KG1 (cell line): Measurements from ENCODE around the gene UST.
A peak's percentile ranks its signal among the peaks of the same experiment; 100 is the strongest.

ENCODE experiments used
- DNase-seq: peaks from one replicate; lab custom pipeline; 2025; lab: John Stamatoyannopoulos, UW

Gene UST

GRCh38 chr6:149007846-149008245, 261.0 kb downstream of the UST start:
- no peak for DNase-seq

GRCh38 chr6:149008741-149009140, 261.9 kb downstream of the UST start:
- no peak for DNase-seq

- DNase-seq = no peak
These were observed 265.3 kb downstream of the UST start for GRCh38 chr6:149012040-149012545.

GRCh38 chr6:149013586-149014344, 266.9 kb downstream of the UST start:
- no peak for DNase-seq

GRCh38 chr6:149014631-149015534, 268.1 kb downstream of the UST start:
- DNase-seq = no peak

GRCh38 chr6:149015535-149016525, 269.0 kb downstream of the UST start:
- DNase-seq = no peak

- DNase-seq = no peak
These were observed 269.9 kb downstream of the UST start for GRCh38 chr6:149016716-149017115.

- DNase-seq = no peak
These were observed 273.5 kb downstream of the UST start for GRCh38 chr6:149020319-149020718.

GRCh38 chr6:149024361-149024760, 277.5 kb downstream of the UST start:
- DNase-seq = no peak

GRCh38 chr6:149025061-149025460, 278.2 kb downstream of the UST start:
- DNase-seq = no peak

- peak; percentile 35 for DNase-seq
These were observed 279.7 kb downstream of the UST start for GRCh38 chr6:149026530-149026942.

GRCh38 chr6:149027484-149027883, 280.7 kb downstream of the UST start:
- no peak for DNase-seq

- DNase-seq = peak; percentile 28
These were observed 282.1 kb downstream of the UST start for GRCh38 chr6:149028767-149029405.

- peak; percentile 9 for DNase-seq
These were observed 284.5 kb downstream of the UST start for GRCh38 chr6:149031201-149031858.

- no peak for DNase-seq
These were observed 285.2 kb downstream of the UST start for GRCh38 chr6:149031859-149032598.

GRCh38 chr6:149032599-149033405, 286.0 kb downstream of the UST start:
- no peak for DNase-seq

GRCh38 chr6:149033454-149033853, 286.6 kb downstream of the UST start:
- no peak for DNase-seq

GRCh38 chr6:149035766-149036165, 288.9 kb downstream of the UST start:
- DNase-seq = no peak

- DNase-seq = no peak
These were observed 290.3 kb downstream of the UST start for GRCh38 chr6:149037051-149037671.
